ENCODE data around the gene EYS. TPM values are rescaled to one million over a fixed set of nuclear protein-coding genes. Genes with fewer than 3 reads are reported as not detected.

The EYS gene
- total RNA-seq, 1 experiment from 2014 or later, result not detected

- H4K91ac ChIP-seq (ENCODE audit: insufficient read length, low read depth, low read length), result no peak overlapping the region
- H2BK20ac ChIP-seq (ENCODE audit: low read depth, low read length, poor library complexity, severe bottlenecking), result no peak overlapping the region
- no peak overlapping the region for H2BK15ac ChIP-seq (ENCODE audit: low read depth, low read length)
- no peaks in the 10 kb centered on the region for H3K79me1 ChIP-seq (ENCODE audit: insufficient read depth, low read depth, low read length, poor library complexity, severe bottlenecking)
- H4K8ac ChIP-seq (replicated peaks; ENCODE audit: insufficient read length, low read depth, low read length), result no peak overlapping the region
- no peak for TF ChIP-seq CTCF (conservative IDR thresholded peaks at IDR 0.05)
- H3K56ac ChIP-seq (ENCODE audit: insufficient read length, low read depth, low read length), result no peak overlapping the region
- WGBS (ENCODE audit: extremely low coverage, insufficient read length, low lambda C conversion rate), result no CpG with 5 or more reads among the region's 3 CpGs
- no peak overlapping the region for H2BK12ac ChIP-seq (ENCODE audit: insufficient read length, low read depth, low read length)
- no peaks in the 10 kb centered on the region for H3K27me3 ChIP-seq (ENCODE audit: insufficient read depth, low read length)
- no peak overlapping the region for H2BK5ac ChIP-seq (ENCODE audit: insufficient read length, low read length)
- H2AK5ac ChIP-seq (ENCODE audit: insufficient read length, low read length), result no peak overlapping the region
- H3K23ac ChIP-seq (ENCODE audit: insufficient read length, low read depth, low read length), result no peak overlapping the region
- no peak overlapping the region for H2BK120ac ChIP-seq (ENCODE audit: low read depth, low read length, poor library complexity, severe bottlenecking)
- H4K5ac ChIP-seq (ENCODE audit: insufficient read length, low read depth, low read length), result no peak overlapping the region
- no peak overlapping the region for H3K4ac ChIP-seq (ENCODE audit: low read depth, low read length)
- no peak overlapping the region for H3K14ac ChIP-seq (ENCODE audit: insufficient read depth, low read length)
- H3K27me3 Mint-ChIP-seq (ENCODE audit: low read depth), result no peaks in the 10 kb centered on the region
- H3K23me2 ChIP-seq (ENCODE audit: insufficient read length, low read depth, low read length, poor library complexity, severe bottlenecking), result no peaks in the 10 kb centered on the region
- no peaks in the 10 kb centered on the region; a peak in 1 of 7 replicates for H3K36me3 Mint-ChIP-seq (ENCODE audit: insufficient read depth in 1 of 3, low read depth in 3 of 3)
- H3K4me3 Mint-ChIP-seq, result no peak overlapping the region
- no peaks in the 10 kb centered on the region for H3K9me3 ChIP-seq (ENCODE audit: control insufficient read depth, low read depth, low read length)
- H2AFZ ChIP-seq (ENCODE audit: low read length), result no peak overlapping the region
- H3K79me2 ChIP-seq (ENCODE audit: insufficient read depth, low read length), result no peaks in the 10 kb centered on the region
- H3K27ac ChIP-seq (ENCODE audit: insufficient read length, low read depth, low read length), result no peak overlapping the region
- no peak overlapping the region for H3K18ac ChIP-seq (ENCODE audit: insufficient read length, low read depth, low read length)
- no peaks in the 10 kb centered on the region for H4K20me1 ChIP-seq (ENCODE audit: control insufficient read depth, insufficient read depth, insufficient read length)
- H3K27ac Mint-ChIP-seq, result no peak overlapping the region
- no peak for DNase-seq
- H3T11ph ChIP-seq (ENCODE audit: low read length), result no peak overlapping the region
- no peaks in the 10 kb centered on the region for H3K4me1 ChIP-seq (ENCODE audit: insufficient read depth, low read length)
- H3K9ac ChIP-seq (ENCODE audit: extremely low read depth, insufficient read length, low read length), result no peak overlapping the region
- H3K9me3 Mint-ChIP-seq, result no peaks in the 10 kb centered on the region
- no peaks in the 10 kb centered on the region for H3K4me1 Mint-ChIP-seq
- H3K4me2 ChIP-seq (ENCODE audit: insufficient read depth, insufficient read length, low read length), result no peak overlapping the region
Observed at GRCh38 chr6:65280060-65280459, 427.0 kb downstream of the EYS start.
